ENCODE measurements around the gene EEPD1.

The EEPD1 gene

GRCh38 chr7:36261019-36261754 lies 108.1 kb downstream of the EEPD1 start:
- POLR2A ChIA-PET = no interaction called here
- CTCF ChIA-PET = no interaction called here
- no peak for DNase-seq (ENCODE audit: extremely low spot score)
- TF ChIP-seq PKNOX1 (IDR thresholded peaks at IDR 0.05) = no peak
- TF ChIP-seq FOXK2 (IDR thresholded peaks at IDR 0.05) = no peak
- no peak for TF ChIP-seq ZNF384 (IDR thresholded peaks at IDR 0.05)
- no peak for TF ChIP-seq NFRKB (IDR thresholded peaks at IDR 0.05)
- TF ChIP-seq SP1 (IDR thresholded peaks at IDR 0.05) = no peak
- no peak for TF ChIP-seq SUZ12 (IDR thresholded peaks at IDR 0.05)

GRCh38 chr7:36262309-36263094 lies 109.4 kb downstream of the EEPD1 start:
- TF ChIP-seq FOXK2 (IDR thresholded peaks at IDR 0.05) (no peak), SP1 (IDR thresholded peaks at IDR 0.05) (no peak), PKNOX1 (IDR thresholded peaks at IDR 0.05) (no peak), BHLHE40 (IDR thresholded peaks at IDR 0.05; ENCODE audit: borderline replicate concordance) (no peak), TARDBP (IDR thresholded peaks at IDR 0.05) (no peak), ELF4 (IDR thresholded peaks at IDR 0.05) (no peak), FOXM1 (IDR thresholded peaks at IDR 0.05; ENCODE audit: borderline replicate concordance) (no peak), ZNF384 (IDR thresholded peaks at IDR 0.05) (no peak), HDGF (IDR thresholded peaks at IDR 0.05; ENCODE audit: borderline replicate concordance) (no peak), CTBP1 (IDR thresholded peaks at IDR 0.05; ENCODE audit: borderline replicate concordance) (no peak), ARNT (IDR thresholded peaks at IDR 0.05) (no peak)
- ChIA-PET POLR2A (no interaction called here), CTCF (no interaction called here)
- no peak for DNase-seq (ENCODE audit: extremely low spot score)

- no peak for DNase-seq (ENCODE audit: extremely low spot score)
- ChIA-PET POLR2A (no interaction called here), CTCF (no interaction called here)
- no peak for TF ChIP-seq PKNOX1 (IDR thresholded peaks at IDR 0.05)
Observed at GRCh38 chr7:36263095-36263484, 110.0 kb downstream of the EEPD1 start.

GRCh38 chr7:36264123-36264801 lies 111.2 kb downstream of the EEPD1 start:
- ChIA-PET POLR2A (no interaction called here), CTCF (no interaction called here)
- DNase-seq (ENCODE audit: extremely low spot score) = no peak

DNA sequence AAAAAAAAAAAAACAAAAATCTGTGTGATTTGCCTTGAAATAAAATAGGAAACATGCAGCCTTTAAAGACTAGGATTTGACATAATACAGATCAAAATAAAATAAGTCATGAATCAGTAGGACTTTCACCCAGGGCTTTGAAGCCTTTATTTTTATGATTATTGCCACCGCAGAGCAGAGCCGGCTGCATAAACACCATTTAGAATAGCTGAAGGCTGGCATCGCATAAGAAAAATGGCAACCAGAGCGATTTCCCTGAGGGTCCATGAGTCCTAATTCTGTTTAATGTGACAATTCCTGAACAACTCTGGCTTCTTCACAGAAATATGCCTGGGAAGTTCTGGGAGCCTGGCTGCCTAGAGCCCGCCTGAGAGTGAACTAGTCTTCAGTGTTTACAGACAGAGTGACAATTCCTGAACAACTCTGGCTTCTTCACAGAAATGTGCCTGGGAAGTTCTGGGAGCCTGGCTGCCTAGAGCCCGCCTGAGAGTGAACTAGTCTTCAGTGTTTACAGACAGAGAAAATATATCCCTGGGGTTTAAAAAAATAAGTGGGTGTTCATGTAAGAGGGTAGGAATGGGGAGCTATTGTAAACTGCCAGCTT lies 112.0 kb downstream of the EEPD1 start:
- TF ChIP-seq FOXA1 (IDR thresholded peaks at IDR 0.05) (no peak), BHLHE40 (IDR thresholded peaks at IDR 0.05; ENCODE audit: borderline replicate concordance) (no peak), SP1 (IDR thresholded peaks at IDR 0.05) (no peak), TARDBP (IDR thresholded peaks at IDR 0.05) (no peak), PKNOX1 (IDR thresholded peaks at IDR 0.05) (no peak), FOXM1 (IDR thresholded peaks at IDR 0.05; ENCODE audit: borderline replicate concordance) (no peak), ELF4 (IDR thresholded peaks at IDR 0.05) (no peak), NFRKB (IDR thresholded peaks at IDR 0.05) (no peak), SUZ12 (IDR thresholded peaks at IDR 0.05) (no peak), CTBP1 (IDR thresholded peaks at IDR 0.05; ENCODE audit: borderline replicate concordance) (no peak), FOXK2 (IDR thresholded peaks at IDR 0.05) (no peak), HDGF (IDR thresholded peaks at IDR 0.05; ENCODE audit: borderline replicate concordance) (no peak), ZNF384 (IDR thresholded peaks at IDR 0.05) (no peak), LEF1 (IDR thresholded peaks at IDR 0.05; ENCODE audit: borderline replicate concordance) (no peak), ARNT (IDR thresholded peaks at IDR 0.05) (no peak), L3MBTL2 (conservative IDR thresholded peaks at IDR 0.05) (no peak)
- ChIA-PET CTCF (no interaction called here), POLR2A (no interaction called here)
- DNase-seq (ENCODE audit: extremely low spot score) = no peak

More at GRCh38 chr7:36264123-36264801, 111.2 kb downstream of the EEPD1 start:
- TF ChIP-seq NFRKB (IDR thresholded peaks at IDR 0.05) (no peak), FOXA1 (IDR thresholded peaks at IDR 0.05) (no peak), BHLHE40 (IDR thresholded peaks at IDR 0.05; ENCODE audit: borderline replicate concordance) (no peak), SP1 (IDR thresholded peaks at IDR 0.05) (no peak), PKNOX1 (IDR thresholded peaks at IDR 0.05) (no peak), CTBP1 (IDR thresholded peaks at IDR 0.05; ENCODE audit: borderline replicate concordance) (no peak), SUZ12 (IDR thresholded peaks at IDR 0.05) (no peak), HDGF (IDR thresholded peaks at IDR 0.05; ENCODE audit: borderline replicate concordance) (no peak)

Measured in HEK293T (cell line).